Stimulated activated CD4-positive, alpha-beta T cell treated with anti-CD3 and anti-CD28 coated beads, Interleukin-4, amount 100 ng/mL, for 1 hour (primary cell): ENCODE measurements around the gene GPC5.
"Not testable (repeated sequence)": the region's sequence is repeated elsewhere in the genome, so short reads cannot be mapped to it uniquely, and the experiment has no call there.

ENCODE experiments used
- DNase-seq: peaks from one replicate; pipeline ENCODE4 v3.0.0-alpha.2; 2020

Gene GPC5

GRCh38 chr13:91659256-91660075 lies 261.0 kb downstream of the GPC5 start:
- no peak for DNase-seq

DNA sequence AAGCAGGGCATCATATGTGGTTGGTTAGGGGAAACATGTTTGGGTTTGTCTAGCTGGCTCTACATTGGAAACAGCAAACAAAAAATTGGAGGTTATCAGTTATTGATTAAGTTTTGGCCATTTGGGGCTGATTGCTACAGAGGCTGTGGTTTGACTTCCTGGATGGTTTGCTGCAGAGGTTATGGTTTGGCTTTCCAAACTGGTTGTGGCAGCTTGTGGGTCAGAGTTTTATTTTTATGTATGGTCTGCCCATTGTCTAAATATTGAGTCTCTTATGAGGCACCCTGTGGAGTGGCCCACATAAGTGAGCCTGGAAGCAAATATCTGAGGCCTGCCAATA lies 261.6 kb downstream of the GPC5 start:
- DNase-seq, result no peak

DNA sequence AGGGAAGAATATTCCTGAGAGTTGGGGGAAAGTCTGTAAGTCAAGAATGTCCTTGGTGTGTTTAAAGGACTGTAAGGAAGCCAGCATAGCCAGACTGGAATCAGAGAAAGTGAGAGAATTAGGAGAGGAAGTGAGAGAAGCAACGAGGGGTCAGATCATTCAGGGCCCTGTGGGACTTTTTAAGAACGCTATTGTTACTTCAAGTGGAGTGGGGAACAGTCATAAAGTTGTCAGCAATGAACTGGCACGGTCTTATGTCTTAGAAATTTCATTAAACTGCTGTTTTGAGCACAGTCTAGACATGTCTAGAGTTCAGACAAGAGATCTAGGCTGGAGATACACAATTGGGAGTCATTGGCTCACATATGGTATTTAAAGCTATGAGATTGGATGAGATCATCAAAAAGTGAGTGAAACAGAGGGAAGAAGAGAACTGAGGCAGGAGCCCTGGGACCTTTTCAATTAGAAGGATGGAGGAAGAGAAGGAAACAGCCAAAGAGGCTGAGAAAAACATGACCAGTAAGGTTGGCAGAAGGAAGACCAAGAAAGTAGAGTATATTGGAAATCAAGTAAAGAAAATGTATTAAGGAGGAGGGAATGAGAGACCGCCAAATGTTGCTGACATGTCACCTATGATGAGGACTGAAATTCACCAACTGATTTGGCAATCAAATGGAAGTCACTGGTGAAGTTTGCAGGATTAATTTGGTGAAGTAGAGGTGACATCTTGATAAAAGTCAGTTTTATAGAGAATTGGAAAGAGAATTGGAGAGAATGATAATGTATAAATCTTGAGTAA lies 263.5 kb downstream of the GPC5 start:
- DNase-seq, result no peak

DNA sequence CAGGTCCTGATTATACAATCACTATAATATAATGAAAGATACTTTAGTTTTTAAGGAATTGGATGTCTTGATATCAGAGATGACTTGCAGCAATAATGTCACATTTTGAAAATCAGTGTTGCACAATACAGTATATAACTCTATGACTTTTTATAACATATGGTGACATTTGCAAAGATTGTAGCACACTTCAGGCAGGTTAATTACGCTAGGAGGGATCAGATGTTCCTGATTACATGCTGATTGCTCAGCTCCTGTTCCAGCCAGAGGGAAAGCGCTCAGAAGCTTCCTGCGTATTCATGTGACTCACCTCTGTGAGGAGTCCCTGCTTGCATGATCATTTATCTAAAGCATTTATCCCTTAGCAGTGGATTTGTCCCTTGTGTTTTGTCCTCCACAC lies 265.6 kb downstream of the GPC5 start:
- no peak for DNase-seq

DNA sequence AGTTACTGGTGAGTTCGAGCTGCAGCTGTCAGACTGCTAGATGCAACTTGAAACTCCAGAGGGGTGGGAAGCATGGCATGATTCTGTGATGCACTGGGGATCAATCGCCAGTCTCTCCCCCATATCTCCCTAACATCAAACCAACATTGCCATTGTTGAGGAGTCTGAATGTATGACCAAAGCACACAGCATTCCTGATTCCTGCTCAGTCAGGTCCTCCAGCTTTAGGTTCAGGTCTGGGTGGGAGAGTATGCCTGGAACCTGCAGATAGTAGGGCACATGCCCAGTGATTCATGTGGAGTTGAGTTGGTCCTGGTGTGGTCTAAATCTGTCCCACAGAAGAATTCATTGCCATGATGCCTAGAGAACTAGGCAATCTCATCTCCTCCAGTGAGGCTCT lies 269.1 kb downstream of the GPC5 start:
- no peak for DNase-seq

DNA sequence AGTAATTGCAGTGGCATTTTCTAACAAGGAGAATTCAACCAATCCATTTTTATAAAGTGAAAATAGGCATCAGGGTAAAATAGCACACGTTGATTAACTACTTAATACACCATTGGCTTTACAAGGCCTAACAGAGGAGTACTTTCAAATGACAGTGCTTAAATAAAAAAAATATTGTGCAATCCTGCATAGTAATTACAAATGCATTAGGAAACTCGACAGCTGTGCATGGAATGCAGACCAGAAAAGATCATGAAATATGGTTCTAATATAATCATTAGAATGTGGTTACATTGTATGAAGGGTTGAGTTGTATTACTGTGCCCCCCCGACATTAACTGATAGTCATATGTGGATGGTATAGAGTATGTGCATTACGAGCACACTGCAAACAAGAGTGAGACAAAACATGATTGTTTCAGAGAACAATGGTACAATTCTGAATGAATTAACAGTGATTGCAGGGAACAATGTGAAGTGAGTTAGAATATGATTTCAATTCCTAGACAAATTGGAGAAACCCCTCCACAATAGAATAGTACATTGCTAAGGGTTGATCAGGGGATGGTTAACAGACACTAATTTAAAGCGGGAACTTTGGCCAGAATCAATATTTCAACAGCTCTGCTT lies 270.6 kb downstream of the GPC5 start:
- no peak for DNase-seq

DNA sequence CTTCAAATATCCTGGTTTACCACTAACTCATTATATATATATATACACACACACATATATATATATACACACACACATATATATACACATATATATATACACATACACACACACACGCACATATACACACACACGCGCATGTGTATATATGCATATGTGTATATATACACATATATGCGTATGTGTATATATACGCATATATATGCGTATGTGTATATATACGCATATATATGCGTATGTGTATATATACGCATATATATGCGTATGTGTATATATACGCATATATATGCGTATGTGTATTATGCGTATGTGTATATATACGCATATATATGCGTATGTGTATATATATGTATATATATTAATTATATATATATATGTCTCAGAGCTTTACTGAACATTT lies 275.9 kb downstream of the GPC5 start:
- DNase-seq, result not testable (repeated sequence)

DNA sequence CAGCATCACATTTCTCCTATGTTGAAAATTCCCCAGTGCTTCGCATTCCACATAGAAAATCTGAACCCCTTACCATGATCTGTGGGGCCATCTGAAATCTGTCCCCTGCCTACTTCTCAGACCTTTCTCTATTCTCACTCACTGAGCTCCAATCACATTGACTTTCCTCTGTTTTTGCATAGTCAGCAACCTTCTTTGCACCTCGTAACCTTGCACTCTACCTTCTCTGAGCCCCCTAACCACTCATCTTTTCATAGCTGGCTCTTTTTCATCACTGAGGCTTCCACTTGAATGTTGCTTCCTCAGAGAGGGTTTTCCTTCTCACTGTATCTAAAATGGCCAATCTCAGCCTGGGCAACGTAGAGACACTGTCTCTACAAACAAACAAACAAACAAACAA lies 286.3 kb downstream of the GPC5 start:
- DNase-seq, result no peak

DNA sequence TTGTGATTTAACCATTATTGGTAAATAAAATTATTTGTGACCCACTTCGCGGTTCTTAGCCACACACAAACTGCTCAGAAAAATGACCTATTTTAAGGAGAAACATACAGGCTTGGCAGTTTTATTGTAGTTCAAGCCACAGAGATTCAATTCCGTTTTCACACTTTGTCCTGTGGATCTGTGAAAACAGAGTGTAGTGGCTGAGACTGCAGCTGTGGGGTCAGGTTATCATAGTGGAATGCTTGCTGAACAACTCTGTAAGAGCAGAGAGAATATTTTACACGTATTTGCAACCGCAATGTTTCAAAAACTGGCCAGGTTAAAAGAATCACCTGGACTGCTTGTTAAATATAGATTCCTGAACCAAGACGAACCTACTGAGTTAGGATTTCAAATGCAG lies 292.5 kb downstream of the GPC5 start:
- no peak for DNase-seq

DNA sequence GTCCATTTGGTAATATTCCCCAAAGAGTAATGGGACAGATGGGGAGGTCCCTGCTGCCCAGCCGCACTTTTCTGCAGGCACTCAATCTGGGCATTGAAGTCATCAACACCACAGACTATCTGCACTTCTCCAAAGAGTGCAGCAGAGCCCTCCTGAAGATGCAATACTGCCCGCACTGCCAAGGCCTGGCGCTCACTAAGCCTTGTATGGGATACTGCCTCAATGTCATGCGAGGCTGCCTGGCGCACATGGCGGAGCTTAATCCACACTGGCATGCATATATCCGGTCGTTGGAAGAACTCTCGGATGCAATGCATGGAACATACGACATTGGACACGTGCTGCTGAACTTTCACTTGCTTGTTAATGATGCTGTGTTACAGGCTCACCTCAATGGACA lies 295.0 kb downstream of the GPC5 start:
- no peak for DNase-seq

- no peak for DNase-seq
These were observed 299.9 kb downstream of the GPC5 start for GRCh38 chr13:91698308-91698707.

GRCh38 chr13:91698767-91699166 lies 300.3 kb downstream of the GPC5 start:
- no peak for DNase-seq

DNA sequence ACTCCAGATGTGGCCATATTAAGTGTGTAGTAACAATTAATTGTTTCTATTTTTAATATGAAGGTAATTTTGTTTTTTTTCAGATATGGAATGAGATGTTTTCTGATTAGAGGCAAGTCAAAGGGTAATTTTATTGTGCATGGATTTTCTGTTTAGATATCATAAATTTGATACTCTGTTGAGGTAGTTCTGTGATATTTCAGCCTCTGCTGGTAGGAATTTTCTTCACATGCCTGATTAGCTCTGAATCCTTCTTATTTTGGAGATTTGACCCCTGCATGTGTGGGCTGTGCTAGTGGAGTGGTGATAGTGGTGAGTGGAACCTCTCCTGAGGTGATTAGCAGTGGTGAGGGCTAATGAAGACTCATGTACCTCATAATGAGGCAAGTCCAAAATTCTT lies 301.4 kb downstream of the GPC5 start:
- no peak for DNase-seq

DNA sequence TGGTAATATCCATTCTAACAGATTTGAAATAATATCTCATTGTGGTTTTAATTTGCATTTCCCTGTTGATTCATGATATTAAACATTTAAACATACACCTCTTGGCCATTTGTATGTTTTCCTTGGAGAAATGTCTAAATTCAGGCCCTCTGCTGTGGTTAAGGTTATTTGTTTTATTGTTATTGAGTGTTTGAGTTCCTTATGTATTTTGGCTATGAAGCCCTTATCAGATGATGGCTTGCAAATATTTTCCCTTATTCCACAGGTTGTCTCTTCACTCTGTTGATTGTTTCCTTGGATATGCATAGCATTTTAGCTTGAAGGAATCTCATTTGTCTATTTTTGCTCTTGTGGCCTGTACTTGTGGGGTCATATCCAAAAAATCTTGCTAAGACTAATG lies 303.6 kb downstream of the GPC5 start:
- DNase-seq, result no peak

GRCh38 chr13:91702411-91702810 lies 304.0 kb downstream of the GPC5 start:
- no peak for DNase-seq

DNA sequence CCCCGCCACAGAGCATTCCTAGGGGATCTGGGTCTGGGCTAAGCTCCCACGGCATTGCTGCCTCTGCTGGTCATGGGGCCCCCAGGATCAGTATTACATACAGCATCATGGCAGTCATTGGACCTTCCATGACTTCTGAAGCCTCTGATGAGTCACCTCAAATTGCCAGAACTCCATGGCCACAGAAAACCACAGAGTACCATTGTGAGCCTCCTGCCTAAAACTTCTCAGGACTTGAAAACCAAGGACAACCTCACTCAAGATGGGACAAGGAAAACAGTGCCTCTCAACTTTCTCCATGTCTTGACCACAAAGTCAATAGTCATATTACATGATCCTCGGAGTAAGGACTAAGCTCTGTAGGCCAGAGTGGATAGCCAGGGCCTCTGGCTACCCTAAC lies 306.0 kb downstream of the GPC5 start:
- no peak for DNase-seq

DNA sequence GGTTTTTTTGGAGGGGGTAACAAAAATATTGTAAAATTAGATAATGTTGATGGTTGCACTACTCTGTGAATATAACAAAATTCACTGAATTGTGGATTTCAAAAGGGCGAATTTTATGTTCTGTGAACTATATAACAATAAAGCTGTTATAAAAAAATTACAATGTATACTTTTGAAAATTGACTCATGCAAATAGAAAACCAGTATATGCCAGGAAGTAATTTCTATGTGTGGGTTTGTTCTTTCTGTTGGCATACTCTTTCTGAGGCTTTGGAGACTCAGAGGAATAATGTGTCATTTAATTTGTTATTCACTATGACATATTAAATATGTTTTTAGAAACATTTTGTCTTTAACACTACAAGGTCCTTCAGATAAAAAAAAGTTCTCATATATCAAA lies 310.1 kb downstream of the GPC5 start:
- no peak for DNase-seq

- no peak for DNase-seq
These were observed 310.8 kb downstream of the GPC5 start for GRCh38 chr13:91709180-91709579.

DNA sequence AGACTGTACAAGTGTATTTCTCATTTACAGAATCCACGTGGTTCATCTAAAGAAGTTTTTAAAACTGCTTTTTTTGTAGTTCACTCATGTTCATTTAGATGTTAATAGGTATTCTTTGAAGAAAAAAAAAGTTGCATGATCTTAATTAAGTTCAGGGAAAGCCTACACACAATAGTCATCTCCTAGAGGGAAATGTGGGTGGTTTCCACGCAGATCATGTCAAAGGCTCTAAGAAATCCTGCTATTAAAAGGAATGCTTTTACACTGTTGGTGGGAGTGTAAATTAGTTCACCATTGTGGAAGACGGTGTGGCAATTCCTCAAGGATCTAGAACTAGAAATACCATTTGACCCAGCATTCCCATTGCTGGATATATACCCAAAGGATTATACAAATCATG lies 312.3 kb downstream of the GPC5 start:
- no peak for DNase-seq

DNA sequence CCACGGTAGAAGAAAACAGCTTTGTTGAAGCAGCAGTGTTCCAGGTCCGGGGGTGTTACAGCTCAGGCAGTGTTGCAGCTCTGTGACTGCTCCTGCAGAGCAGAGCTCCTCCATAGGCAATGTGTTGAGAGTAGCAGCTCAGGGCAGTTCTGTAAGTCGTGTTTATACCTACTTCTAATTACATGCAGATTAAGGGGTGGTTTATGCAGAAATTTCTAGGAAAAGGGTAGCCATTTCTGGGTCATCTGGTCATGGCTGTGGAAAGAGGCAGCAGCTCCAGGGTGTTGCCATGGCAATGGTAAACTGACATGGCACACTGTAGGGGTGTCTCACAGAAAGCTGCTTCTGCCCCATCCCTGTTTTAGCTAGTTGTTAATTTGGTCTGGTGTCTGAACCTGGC lies 316.4 kb downstream of the GPC5 start:
- DNase-seq, result no peak

DNA sequence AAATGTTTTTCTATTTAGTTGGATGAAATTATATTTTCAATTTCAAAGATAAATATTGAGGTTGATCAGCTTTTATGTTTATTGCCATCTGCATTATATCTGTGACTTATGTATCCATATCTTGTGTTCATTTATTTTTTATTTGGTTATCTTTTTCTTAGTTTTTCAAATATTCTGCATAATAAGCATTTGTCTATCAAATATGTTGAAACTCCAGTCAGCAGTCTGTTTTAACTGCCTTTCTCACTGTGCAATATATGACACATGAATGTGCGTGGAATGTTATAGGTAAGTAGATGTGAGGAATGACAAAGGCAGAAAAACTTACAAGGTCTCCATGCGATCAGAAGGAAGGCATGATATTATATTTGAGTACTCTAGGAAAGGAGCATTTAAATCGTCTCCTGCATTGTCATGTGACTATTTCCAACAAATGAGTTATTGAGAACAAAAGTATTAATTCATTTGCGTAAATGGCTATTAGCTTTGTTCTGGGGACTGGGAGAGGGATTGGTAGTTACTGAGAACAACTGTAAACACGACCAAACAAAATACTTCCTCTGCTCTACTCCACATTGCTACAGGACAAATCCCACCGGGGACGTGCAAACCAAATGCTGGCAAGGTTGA lies 318.1 kb downstream of the GPC5 start:
- DNase-seq, result no peak

DNA sequence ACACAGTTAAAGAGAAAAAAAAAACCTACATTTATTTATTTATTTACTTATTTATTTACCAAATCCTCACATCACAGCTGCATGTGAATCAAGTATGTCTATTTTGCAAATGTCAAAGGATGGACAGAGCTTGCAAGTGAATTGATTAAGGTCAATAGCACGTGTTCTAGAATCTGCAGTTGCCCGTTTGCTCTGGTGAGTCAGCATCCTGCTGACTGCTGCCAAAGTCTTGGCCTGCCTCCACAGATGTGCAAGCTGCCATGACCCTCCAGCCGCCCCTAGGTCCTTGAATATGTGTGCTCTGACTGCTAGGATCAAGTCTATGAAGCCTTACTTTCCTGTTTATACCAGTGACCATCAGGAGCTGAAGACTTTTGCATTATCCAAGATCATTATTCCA lies 320.6 kb downstream of the GPC5 start:
- no peak for DNase-seq

DNA sequence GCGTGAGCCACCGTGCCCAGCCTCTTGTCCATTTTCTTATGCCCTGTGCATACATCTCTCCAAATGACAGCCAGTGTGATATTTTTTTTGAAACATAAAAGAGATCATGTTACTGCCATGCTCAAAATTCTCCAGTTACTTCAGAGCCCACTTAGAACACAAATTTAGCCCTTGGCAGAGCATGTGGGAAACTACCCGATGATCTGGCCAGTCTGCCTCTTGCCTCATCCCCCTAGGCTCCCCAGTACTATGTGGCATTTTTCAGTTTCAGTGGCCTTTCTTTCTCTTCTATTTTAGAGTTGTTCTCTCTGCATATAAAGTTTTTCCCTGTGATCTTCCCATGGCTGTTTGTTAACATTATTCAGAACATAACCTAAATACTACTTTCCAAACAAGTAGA lies 323.0 kb downstream of the GPC5 start:
- no peak for DNase-seq
